ENCODE measurements around the gene EIPR1.

DNA sequence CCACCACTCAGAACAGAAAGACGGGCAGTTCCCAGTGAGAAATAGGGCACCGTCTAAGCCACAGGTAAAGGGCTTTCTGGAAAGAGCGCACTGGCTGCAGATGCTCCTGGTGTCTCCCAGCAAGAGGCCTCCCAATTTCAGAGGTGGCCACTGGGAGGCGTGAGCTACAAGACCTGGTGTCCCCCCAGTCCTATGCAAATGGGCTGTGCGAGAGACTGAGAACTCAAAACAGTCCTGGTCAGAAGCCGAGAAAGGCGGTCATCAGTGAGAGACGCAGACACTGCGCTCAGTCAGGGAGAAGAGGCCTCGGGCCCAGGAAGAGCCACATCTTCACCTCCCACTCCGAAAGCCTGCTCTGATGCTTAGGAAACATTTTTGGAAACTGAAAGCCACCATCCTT, 179.5 kb downstream of the EIPR1 start:
- no peak for TF ChIP-seq EP300 (IDR thresholded peaks at IDR 0.05)
- TF ChIP-seq, protein P1, sequence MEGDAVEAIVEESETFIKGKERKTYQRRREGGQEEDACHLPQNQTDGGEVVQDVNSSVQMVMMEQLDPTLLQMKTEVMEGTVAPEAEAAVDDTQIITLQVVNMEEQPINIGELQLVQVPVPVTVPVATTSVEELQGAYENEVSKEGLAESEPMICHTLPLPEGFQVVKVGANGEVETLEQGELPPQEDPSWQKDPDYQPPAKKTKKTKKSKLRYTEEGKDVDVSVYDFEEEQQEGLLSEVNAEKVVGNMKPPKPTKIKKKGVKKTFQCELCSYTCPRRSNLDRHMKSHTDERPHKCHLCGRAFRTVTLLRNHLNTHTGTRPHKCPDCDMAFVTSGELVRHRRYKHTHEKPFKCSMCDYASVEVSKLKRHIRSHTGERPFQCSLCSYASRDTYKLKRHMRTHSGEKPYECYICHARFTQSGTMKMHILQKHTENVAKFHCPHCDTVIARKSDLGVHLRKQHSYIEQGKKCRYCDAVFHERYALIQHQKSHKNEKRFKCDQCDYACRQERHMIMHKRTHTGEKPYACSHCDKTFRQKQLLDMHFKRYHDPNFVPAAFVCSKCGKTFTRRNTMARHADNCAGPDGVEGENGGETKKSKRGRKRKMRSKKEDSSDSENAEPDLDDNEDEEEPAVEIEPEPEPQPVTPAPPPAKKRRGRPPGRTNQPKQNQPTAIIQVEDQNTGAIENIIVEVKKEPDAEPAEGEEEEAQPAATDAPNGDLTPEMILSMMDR (IDR thresholded peaks at IDR 0.05): no peak
